ENCODE measurements around the gene DRG2.
A peak's percentile ranks its signal among the peaks of the same experiment; 100 is the strongest.

DRG2 gene

DNA sequence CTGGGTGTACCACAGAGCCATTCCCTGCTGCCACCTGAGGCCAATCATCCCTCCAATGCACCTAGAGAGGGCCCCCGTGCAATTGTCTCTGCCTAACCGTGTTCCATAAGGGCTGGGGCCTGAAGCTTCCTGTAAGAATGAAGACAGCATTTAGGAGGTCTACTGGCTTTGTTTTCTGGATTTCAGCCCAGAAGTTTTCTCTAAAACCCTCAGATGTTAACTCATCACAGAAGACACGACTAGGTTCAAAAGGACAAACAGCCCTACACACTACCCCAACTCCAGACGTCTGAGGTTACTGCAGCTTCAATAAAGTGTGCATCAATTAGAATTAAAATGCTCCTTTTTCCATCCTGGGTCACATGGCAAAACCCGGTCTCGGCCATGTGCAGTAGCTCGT, 10.8 kb upstream of the DRG2 start:
- no peak for DNase-seq

- no peak for DNase-seq
These were observed 8.2 kb upstream of the DRG2 start for GRCh38 chr17:18079543-18079942.

- DNase-seq: no peak
These were observed 3.5 kb upstream of the DRG2 start for GRCh38 chr17:18084256-18084655.

- no peak for DNase-seq
These were observed 1.9 kb downstream of the DRG2 start for GRCh38 chr17:18089613-18090012.

DNA sequence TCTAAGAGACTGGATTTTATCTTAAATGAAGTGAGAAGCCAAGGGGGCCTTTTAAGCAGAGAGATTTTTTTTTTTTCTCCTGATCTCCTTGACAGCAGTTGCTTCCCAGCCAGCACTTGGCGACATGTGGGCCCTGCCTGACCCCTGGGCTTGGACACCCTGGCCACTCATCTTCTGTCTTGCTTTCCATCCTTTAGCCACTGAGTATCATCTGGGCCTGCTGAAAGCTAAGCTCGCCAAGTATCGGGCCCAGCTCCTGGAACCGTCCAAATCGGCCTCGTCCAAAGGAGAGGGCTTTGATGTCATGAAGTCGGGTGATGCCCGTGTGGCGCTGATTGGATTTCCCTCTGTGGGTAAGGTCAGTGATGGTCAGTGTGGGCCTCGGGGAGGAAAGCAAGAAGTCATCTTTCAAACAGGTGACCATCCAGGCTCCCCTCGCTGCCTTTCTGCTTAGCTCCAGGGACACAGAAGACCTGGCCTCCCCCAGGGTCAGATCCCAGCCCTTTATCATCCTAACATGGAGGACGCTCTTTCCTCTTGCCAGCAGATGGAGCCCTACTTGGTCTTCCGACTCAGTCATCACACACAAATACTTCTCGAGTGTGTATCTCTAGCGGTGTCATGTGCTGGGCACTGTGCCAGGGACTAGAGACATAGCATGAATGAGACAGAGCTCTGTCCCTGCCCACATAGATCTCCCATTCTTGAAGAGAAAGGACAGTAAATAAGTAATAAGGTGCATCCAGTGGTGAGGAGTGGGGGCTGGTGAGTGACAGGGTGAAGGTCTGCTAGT, 6.1 kb downstream of the DRG2 start:
- peak; percentile 10 for DNase-seq

DNA sequence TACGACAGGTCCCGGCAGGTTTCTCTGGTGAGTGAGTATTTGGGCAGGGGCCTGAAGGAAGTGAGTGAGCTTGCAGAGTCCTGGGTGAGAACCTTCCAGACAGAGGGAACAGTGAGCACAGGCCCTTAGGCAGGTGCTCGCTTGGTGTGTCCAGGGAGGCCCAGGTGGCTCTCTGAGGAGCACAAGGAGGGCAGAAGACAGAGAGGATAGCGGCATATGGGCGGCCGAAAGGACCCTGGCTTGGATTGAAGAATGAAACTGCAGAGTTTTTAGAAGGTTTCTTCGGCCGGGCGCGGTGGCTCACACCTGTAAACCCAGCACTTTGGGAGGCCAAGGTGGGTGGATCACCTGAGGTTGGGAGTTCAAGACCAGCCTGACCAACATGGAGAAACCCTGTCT, 6.7 kb downstream of the DRG2 start:
- DNase-seq: no peak

GRCh38 chr17:18099516-18099915, 11.8 kb downstream of the DRG2 start:
- no peak for DNase-seq

GRCh38 chr17:18100616-18101015, 12.9 kb downstream of the DRG2 start:
- no peak for DNase-seq

DNA sequence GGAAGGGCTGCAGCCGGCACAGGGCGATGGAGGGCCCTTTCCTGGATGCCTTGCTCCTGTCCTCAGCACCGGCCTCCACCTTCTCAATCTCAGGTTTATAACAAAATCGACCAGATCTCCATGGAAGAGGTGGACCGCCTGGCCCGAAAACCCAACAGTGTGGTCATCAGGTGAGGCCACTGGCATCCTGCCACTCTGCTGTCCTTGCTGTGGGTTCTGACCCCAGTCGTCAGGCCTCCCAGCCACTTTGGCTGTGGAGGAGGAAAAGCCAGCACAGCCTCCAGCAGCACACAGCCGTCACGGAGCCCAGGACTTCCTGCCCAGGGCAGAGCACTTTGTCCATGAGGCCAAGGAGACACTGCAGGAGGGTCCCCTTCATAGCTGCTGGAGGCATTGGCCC, 14.1 kb downstream of the DRG2 start:
- DNase-seq: no peak

DNA sequence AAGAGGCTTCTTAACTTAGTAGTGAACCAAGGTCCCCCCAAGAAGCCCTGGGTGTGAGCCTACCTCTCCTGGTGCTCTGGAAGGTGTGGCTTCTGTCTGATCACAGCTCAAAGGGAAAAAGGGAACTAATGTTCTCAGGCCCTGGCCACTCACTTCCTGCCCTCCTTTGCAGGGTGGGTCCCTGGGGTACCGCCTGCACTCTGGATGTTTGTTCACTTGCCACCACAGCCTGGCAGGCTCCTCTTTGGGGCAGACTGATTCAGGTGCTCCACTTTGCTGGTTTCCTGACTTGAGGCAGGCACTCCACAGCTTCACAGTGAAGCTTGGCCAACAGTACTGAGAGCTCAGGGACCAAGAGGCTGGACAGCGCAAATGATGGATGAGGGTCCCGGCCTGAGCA, 14.9 kb downstream of the DRG2 start:
- DNase-seq: no peak

GRCh38 chr17:18105027-18105426, 17.3 kb downstream of the DRG2 start:
- DNase-seq: no peak

GRCh38 chr17:18105595-18105994, 17.8 kb downstream of the DRG2 start:
- DNase-seq: no peak

DNA sequence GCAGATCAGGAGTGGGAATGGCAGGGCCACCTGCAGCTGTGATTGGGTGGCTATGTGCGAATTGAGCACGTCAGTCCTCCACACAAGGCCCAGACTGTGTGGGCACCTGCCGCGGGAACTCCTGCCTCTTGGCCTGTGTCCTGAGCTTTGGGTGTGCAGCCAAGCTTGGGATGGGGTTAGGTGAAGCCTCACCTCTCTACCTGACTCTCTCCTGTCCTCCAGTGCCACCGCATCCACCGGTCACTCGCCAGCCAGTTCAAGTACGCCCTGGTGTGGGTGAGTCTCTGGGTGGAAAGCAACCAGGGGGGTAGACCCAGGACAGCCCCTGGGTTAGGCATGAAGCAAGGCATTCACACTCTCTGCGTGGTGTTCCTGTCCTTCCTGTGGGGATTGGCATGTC, 18.5 kb downstream of the DRG2 start:
- DNase-seq: no peak

- DNase-seq: no peak
These were observed 19.5 kb downstream of the DRG2 start for GRCh38 chr17:18107061-18107790.

GRCh38 chr17:18107971-18108370, 20.2 kb downstream of the DRG2 start:
- no peak for DNase-seq

- no peak for DNase-seq
These were observed 20.9 kb downstream of the DRG2 start, which contains the start of gene MYO15A for GRCh38 chr17:18108401-18109312. Gene MYO15A (plus strand): TSS chr17:18108756. CDS start chr17:18118801, 10,045 bp downstream.

DNA sequence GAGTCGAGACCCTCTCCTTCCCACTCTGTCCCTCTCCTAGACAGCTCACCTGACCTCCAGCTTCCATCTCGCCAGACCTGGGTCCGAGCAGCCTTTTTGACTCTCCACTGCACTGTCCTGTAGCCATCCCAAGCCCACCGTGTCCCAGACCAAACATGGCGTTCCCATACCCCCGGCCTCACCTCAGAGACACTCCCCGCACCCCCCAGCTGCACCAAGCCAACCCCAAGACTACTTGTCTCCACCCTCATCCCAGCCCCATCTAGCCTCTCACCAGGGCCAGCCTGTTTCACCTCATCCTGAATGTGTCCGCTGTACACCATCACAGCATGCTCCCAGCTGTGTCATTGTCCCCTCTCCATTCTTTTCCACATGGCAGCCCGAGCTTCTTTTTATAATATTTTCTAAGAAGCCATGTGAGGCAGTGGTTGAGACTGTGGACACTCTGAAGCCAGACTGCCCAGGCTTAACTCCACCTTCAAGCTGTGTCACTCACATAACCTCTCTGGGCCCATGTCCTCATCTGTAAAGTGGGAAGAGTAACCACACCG, 22.3 kb downstream of the DRG2 start:
- no peak for DNase-seq

DNA sequence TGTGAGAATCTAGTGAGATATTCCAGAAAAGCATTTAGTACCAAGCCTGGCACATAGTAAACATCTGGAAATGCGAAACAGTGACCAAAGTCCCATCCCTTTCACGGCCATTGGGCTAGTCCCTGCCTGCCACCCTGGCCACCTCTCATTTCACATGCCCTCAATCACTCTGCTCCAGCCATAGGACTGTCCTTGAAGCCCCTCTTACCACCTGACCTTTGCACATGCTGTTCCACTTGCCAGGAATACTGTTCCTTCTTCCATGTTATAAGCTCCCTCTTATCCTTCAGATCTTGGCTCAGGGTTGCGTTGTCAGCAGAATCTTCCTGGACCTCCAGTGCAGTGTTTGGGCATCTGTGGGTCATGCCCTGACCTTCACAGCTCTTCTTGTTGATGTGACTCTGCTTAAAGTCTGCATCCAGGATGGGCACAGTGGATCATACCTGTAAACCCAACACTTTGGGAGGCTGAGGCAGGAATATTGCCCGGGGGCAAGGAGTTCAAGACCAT, 22.9 kb downstream of the DRG2 start:
- no peak for DNase-seq

DNA sequence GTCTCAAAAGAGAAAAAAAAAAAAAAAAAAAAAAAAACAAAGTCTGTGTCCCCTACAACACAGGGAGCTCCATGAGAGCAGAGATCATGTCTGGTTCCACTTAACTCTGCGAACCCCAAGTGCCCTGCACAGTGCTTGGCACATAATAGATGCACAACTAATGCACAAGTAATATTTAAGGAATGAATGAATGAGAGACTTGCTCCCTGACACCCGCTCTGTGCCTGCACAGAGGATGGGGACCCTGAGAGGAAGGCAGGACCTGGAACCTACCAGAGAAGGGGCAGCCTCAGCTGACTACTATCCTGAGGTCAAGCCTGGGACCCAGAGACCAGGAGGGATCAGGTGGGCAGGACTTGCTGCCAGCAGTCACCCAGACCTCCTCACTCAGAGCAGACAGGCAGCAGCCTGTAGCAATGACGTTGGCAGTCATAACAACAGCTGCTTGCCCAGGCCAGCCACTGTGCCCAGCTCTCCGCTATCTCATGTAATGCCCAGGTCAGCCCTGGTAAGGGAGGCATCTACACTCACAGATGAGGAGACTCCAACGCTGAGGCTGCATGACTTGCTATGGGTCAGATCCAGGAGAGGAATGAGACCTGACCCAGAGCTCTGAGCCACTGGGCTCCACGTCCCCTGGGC, 23.7 kb downstream of the DRG2 start:
- DNase-seq: no peak

GRCh38 chr17:18115517-18115916, 27.8 kb downstream of the DRG2 start:
- DNase-seq: no peak

GRCh38 chr17:18116078-18116477, 28.3 kb downstream of the DRG2 start:
- DNase-seq: no peak

DNA sequence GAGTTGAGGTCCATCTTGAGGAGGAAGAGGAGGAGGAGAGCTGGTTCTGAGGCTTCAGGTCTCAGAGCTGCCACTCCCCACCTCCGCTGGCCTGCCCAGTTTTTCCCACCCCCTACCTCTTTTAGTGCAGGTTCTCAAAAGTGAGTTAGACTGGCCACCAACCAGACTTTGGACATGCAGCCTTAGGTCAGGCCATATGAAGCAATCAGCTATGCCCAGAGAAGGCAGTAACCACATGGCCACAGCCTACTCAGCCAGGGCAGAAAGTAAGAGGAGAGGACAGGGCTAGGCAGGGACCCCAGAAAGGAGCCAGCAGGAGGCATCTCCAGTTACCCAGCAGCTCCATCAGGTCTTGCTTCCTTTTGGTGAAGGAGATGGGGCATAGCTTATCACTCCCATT, 29.8 kb downstream of the DRG2 start:
- DNase-seq: no peak

All from NCI-H2029 treated with DMSO at 0.1 percent for 48 hours (cell line).